Measurements from ENCODE around the gene KIR3DL1.
"Not testable (repeated sequence)": the region's sequence is repeated elsewhere in the genome, so short reads cannot be mapped to it uniquely, and the experiment has no call there.

- not testable (repeated sequence) for TF ChIP-seq CTCF (IDR thresholded peaks at IDR 0.05; ENCODE audit: low read length); EZH2 (IDR thresholded peaks at IDR 0.05; ENCODE audit: borderline replicate concordance, low read length)
These were observed 40.4 kb upstream of the KIR3DL1 start for GRCh38 chr19:54775830-54776229.

Data from OCI-LY1 (cell line).